ENCODE data around the gene DNAH9.

DNA sequence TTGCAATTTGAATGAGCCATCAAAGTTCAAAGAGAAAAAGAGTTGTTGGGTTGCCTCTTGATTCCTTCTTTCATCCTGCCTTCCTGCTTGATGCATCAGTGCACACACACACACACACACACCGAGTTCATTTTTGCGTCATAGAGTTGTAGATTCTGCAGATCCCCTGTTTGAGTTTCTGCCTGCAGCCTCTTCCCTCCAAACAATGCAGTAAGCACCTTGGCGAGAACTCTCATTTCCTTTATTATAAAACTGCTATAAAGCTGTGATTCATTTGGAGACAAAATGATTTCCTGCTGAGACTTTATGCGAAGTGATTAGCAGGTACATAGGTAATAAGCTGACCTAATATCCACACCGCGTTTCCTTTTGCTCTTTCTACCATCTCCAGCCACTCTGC, 26.7 kb downstream of the DNAH9 start:
- no peak for TF ChIP-seq POLR2A (IDR thresholded peaks at IDR 0.05)
- TF ChIP-seq, protein P1, sequence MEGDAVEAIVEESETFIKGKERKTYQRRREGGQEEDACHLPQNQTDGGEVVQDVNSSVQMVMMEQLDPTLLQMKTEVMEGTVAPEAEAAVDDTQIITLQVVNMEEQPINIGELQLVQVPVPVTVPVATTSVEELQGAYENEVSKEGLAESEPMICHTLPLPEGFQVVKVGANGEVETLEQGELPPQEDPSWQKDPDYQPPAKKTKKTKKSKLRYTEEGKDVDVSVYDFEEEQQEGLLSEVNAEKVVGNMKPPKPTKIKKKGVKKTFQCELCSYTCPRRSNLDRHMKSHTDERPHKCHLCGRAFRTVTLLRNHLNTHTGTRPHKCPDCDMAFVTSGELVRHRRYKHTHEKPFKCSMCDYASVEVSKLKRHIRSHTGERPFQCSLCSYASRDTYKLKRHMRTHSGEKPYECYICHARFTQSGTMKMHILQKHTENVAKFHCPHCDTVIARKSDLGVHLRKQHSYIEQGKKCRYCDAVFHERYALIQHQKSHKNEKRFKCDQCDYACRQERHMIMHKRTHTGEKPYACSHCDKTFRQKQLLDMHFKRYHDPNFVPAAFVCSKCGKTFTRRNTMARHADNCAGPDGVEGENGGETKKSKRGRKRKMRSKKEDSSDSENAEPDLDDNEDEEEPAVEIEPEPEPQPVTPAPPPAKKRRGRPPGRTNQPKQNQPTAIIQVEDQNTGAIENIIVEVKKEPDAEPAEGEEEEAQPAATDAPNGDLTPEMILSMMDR (IDR thresholded peaks at IDR 0.05) = no peak
